ENCODE data around the gene ZNF23.

The ZNF23 gene

DNA sequence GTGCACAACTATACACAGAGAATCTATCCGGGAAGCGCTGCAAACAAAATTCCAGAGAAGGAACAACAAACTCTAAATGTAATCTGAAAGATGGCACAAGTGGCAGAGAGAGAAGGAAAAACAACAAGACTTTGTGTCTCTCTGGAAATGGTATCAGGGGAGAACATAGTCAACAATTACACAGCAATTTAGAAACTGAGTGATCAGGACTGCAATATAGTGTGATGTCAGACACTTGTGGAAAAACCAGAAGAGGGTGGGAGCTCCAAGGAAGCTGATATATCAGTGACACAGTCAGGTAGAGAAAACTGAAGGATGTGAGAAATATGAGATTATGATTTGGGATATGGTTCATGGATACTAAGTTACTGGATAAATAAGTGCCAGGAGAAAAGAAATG lies 18.9 kb upstream of the ZNF23 start:
- TF ChIP-seq GATA2 (IDR thresholded peaks at IDR 0.05; ENCODE audit: low read depth, low read length) (no peak), GATA3 (IDR thresholded peaks at IDR 0.05; ENCODE audit: low read depth, low read length) (no peak)

DNA sequence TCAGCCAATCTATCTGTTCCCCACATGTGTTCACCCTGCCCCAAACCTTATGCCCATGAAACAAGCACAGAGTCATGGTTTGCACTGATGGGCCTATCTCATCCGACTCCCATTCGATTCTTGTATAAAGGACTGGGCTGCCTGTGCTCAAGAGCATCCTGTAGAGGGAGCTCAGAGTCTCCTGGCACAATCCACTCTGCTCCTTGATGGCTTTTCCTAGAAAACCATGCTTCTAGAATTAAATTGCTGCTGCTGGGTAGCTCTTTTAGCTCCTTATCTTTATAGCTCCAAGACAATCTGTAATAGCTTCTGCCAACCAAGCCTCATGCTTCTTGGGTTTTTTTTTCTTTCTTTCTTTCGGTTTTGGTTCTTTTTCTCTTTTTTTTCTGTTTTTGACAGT lies 17.4 kb upstream of the ZNF23 start:
- TF ChIP-seq GATA2 (IDR thresholded peaks at IDR 0.05; ENCODE audit: low read depth, low read length) (no peak), GATA3 (IDR thresholded peaks at IDR 0.05; ENCODE audit: low read depth, low read length) (no peak)

DNA sequence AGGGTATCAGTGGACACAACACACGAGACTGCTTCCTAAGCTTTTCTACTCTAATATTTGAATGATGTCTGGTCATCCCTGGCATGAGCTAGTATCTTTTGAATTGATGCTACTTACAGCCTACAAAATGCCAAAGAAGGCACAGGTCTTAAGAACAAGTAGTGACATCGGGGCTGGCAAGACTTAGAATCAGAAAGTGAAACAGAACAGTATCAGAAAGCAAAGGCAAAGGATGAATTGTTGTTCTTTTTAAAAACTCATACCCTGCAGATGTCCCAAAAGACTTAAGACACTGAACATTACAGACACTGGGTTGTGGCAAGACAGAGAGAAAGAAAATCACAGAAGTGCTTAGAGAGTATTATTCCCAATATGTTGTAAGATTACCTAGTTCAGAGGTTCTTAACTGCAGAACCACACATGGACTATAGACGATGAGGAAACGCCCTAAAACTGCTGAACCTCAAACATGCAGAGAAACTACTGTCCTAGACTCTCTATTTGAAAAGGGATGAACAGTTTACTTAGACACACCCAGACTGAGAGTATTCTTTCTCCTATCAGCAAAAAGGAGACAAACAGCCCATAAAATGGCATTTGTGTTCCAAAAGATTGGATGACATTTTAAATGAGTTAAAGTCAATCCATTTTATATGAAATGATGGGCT lies 14.5 kb upstream of the ZNF23 start:
- TF ChIP-seq GATA3 (IDR thresholded peaks at IDR 0.05; ENCODE audit: low read depth, low read length) (no peak), GATA2 (IDR thresholded peaks at IDR 0.05; ENCODE audit: low read depth, low read length) (no peak)

- no peak for TF ChIP-seq GATA3 (IDR thresholded peaks at IDR 0.05; ENCODE audit: low read depth, low read length)
- TF ChIP-seq GATA2 (IDR thresholded peaks at IDR 0.05; ENCODE audit: low read depth, low read length) = no peak
Measured at GRCh38 chr16:71474864-71475263, 12.8 kb upstream of the ZNF23 start.

DNA sequence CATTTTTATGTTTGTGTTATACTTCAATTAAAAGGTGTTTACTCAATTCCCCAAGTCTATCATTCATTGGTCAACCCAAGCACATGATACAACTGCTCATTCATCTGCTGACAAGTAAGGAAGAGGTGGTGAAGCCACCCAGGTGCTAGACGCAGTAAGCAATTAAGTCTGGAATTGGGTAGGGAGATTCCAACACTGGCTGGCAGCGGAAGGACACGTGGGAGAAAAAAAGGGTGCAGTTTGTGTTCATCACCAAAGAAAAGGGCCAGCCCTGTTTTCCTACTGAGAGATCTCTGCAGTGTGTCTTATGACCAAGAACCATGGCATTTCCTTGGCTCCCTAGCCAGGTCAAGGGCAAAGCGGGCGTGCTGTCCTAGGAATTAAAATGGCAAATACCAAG lies 11.8 kb upstream of the ZNF23 start:
- TF ChIP-seq GATA3 (IDR thresholded peaks at IDR 0.05; ENCODE audit: low read depth, low read length) (no peak), GATA2 (IDR thresholded peaks at IDR 0.05; ENCODE audit: low read depth, low read length) (no peak)

DNA sequence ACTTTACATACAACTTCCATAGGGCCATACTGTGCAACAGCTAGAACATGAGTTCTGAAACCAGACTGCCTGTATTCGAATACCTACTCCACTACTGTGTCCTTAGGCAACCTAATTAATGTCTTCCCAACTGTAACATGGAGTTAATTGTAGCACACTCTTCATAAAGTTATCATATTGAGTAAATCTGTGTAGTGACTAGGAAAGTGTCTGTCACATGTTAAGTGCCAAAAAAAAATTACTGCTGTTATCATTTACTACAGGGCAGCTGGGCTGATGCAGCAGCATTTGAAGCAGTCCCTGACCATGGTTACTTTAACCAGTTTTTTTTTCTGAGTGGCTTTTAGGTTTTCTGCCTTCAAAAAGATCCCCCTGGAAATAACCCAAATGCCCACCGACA lies 10.9 kb upstream of the ZNF23 start:
- no peak for TF ChIP-seq GATA3 (IDR thresholded peaks at IDR 0.05; ENCODE audit: low read depth, low read length)
- no peak for TF ChIP-seq GATA2 (IDR thresholded peaks at IDR 0.05; ENCODE audit: low read depth, low read length)

DNA sequence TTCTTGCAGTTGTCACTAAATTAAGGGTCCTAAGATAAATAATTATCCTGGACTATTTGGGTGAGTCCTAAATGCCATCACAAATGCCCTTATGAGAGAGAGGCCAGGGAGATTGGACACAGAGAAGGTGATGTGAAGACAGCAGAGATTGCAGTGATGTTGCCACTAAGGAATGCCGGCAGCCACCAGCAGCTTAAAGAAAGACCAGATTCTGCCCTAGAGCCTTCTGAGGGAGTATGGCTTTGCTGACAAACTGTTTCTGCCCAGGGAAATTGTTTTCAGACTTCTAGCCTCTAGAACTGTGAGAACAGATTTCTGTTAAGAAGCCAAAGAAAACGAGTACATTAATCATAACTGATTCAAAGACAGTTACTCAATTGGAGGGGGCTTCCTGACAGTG lies 10.0 kb upstream of the ZNF23 start:
- TF ChIP-seq GATA3 (IDR thresholded peaks at IDR 0.05; ENCODE audit: low read depth, low read length) (no peak), GATA2 (IDR thresholded peaks at IDR 0.05; ENCODE audit: low read depth, low read length) (no peak)

DNA sequence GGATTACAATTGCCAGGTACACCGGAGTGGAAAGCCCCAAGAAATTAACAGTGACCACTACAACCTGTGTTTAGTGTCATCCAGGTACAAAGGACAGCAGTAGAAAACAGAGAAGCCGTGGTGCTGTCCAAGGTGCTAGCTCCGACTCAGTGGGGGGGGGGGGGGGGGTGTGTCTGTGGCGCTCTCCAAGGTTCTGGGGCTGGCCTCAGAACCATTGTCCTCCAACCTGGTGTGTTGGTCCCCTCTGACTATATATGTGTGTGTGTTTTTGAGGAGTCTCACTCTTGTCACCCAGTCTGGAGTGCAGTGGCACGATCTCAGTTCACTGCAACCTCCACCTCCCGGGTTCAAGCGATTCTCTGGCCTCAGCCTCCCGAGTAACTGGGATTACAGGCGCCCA lies 5.8 kb upstream of the ZNF23 start:
- TF ChIP-seq GATA2 (IDR thresholded peaks at IDR 0.05; ENCODE audit: low read depth, low read length) (no peak), GATA3 (IDR thresholded peaks at IDR 0.05; ENCODE audit: low read depth, low read length) (no peak)

DNA sequence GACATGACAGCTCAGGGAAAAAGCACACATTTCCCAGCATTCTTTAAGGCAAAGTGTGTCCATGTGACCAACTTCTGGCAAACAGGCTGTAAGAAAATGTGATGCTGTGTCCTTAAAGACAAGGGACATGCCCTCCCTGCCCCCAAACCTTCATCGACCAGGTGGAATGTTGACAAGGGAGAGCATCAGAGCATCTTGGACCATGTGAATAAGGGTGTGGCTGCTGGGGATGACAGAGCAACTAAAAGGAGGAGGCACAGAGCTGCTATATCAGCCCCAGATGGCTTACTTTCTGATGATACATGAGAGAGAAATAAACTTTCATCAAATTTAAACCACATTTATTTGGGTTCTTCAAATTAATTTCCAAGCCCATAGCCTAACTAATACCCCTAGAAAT lies 2.2 kb upstream of the ZNF23 start:
- TF ChIP-seq GATA2 (IDR thresholded peaks at IDR 0.05; ENCODE audit: low read depth, low read length) (no peak), GATA3 (IDR thresholded peaks at IDR 0.05; ENCODE audit: low read depth, low read length) (no peak)

DNA sequence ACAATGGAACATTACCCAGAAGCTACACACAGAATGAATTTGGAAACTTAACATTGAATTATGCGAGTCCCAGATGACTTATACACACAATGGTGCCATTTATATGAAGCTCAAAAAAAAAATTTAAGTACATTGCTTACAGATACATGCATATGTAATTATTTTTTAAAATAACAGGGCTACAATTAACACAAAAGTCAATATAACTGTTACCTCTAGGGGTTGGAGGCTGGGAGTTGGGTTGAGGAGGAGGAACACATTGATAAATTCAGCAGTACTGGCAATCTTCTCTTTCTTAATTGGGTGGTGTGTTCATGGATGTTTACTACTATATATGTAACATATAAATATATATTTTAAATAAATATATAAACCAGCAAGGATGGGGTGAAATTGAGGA lies 1.1 kb downstream of the ZNF23 start:
- no peak for TF ChIP-seq GATA2 (IDR thresholded peaks at IDR 0.05; ENCODE audit: low read depth, low read length)
- TF ChIP-seq GATA3 (IDR thresholded peaks at IDR 0.05; ENCODE audit: low read depth, low read length) = no peak

DNA sequence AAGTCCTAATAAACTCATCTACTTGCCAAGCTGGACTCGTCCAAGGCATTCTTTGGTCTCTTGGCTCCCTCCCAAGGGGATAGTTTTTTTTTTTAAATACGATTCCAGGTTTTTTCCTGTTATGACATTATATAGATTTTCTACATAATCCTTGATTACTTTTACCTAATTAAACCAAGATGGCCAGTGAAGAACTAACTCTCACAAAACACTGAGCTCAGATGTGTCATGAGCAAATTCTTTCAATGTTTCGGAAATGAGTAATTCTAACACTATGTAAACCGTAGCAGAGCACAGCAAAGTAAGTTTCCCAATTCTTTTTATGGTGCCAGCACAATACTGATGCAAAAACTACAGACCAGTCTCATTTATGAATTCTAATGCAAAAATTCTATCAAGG lies 1.8 kb downstream of the ZNF23 start:
- TF ChIP-seq GATA2 (IDR thresholded peaks at IDR 0.05; ENCODE audit: low read depth, low read length) (no peak), GATA3 (IDR thresholded peaks at IDR 0.05; ENCODE audit: low read depth, low read length) (no peak)

GRCh38 chr16:71459510-71459909 lies 2.5 kb downstream of the ZNF23 start:
- TF ChIP-seq GATA3 (IDR thresholded peaks at IDR 0.05; ENCODE audit: low read depth, low read length) (no peak), GATA2 (IDR thresholded peaks at IDR 0.05; ENCODE audit: low read depth, low read length) (no peak)

DNA sequence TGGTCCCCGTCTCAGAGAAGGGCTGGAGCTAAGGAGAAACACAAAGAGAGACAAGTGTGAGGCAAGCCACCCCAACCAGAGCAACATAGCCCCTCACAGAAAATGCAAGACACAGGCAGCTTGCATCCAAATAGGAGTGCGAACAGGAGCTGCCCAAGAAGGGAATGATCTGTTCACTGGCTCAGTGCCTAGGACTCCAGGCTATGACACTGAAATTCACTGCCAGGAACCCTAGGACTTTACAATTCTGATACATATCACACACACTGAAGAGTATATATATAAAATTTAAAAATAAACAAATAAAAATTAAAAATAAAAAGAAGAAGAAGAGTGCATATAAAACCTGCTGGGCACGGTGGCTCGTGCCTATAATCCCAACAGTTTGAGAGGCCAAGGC lies 5.2 kb downstream of the ZNF23 start:
- TF ChIP-seq GATA2 (IDR thresholded peaks at IDR 0.05; ENCODE audit: low read depth, low read length) (no peak), GATA3 (IDR thresholded peaks at IDR 0.05; ENCODE audit: low read depth, low read length) (no peak)

GRCh38 chr16:71453036-71453435 lies 9.0 kb downstream of the ZNF23 start:
- TF ChIP-seq GATA3 (IDR thresholded peaks at IDR 0.05; ENCODE audit: low read depth, low read length) = no peak

- no peak for TF ChIP-seq GATA2 (IDR thresholded peaks at IDR 0.05; ENCODE audit: low read depth, low read length)
- TF ChIP-seq GATA3 (IDR thresholded peaks at IDR 0.05; ENCODE audit: low read depth, low read length) = no peak
Measured at GRCh38 chr16:71449020-71449419, 13.0 kb downstream of the ZNF23 start.

GRCh38 chr16:71448274-71448866 lies 13.7 kb downstream of the ZNF23 start:
- TF ChIP-seq GATA3 (IDR thresholded peaks at IDR 0.05; ENCODE audit: low read depth, low read length) (no peak), GATA2 (IDR thresholded peaks at IDR 0.05; ENCODE audit: low read depth, low read length) (no peak)

All from SH-SY5Y (cell line).